ENCODE measurements around the gene AAMDC. TPM values are rescaled to one million over a fixed set of nuclear protein-coding genes. Genes with fewer than 3 reads are reported as not detected.

AAMDC gene
- total and polyA plus RNA-seq, 2 of the 13 experiments (the other 11 are each of a cell fraction or from before 2014, with no cell fraction given) = 18.1 to 35.6 TPM

- TF ChIP-seq, protein P1, sequence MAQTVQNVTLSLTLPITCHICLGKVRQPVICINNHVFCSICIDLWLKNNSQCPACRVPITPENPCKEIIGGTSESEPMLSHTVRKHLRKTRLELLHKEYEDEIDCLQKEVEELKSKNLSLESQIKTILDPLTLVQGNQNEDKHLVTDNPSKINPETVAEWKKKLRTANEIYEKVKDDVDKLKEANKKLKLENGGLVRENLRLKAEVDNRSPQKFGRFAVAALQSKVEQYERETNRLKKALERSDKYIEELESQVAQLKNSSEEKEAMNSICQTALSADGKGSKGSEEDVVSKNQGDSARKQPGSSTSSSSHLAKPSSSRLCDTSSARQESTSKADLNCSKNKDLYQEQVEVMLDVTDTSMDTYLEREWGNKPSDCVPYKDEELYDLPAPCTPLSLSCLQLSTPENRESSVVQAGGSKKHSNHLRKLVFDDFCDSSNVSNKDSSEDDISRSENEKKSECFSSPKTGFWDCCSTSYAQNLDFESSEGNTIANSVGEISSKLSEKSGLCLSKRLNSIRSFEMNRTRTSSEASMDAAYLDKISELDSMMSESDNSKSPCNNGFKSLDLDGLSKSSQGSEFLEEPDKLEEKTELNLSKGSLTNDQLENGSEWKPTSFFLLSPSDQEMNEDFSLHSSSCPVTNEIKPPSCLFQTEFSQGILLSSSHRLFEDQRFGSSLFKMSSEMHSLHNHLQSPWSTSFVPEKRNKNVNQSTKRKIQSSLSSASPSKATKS (CRISPR knock-in tag; IDR thresholded peaks at IDR 0.05) = no peak
- no peak for TF ChIP-seq ZNF691 (CRISPR knock-in tag; IDR thresholded peaks at IDR 0.05; ENCODE audit: borderline replicate concordance, low read depth)
- TF ChIP-seq EP300 (IDR thresholded peaks at IDR 0.05; ENCODE audit: low read depth in 2 of 2, low read length in 2 of 2) = 0 out of 4 replicates have a peak, but pooled peaks of 1 of the 2 experiments have one; percentile 3
- no peak for TF ChIP-seq EP300 (CRISPR knock-in tag; IDR thresholded peaks at IDR 0.05; ENCODE audit: borderline replicate concordance)
- no peak for TF ChIP-seq ZEB1 (IDR thresholded peaks at IDR 0.05; ENCODE audit: insufficient replicate concordance, low read depth)
- TF ChIP-seq SP1 (IDR thresholded peaks at IDR 0.05) = no peak
- TF ChIP-seq SP1 (CRISPR knock-in tag; IDR thresholded peaks at IDR 0.05) = peak; percentile 88
- no peak for TF ChIP-seq TIGD3 (CRISPR knock-in tag; IDR thresholded peaks at IDR 0.05; ENCODE audit: borderline replicate concordance)
- TF ChIP-seq PAX8 (CRISPR knock-in tag; IDR thresholded peaks at IDR 0.05; ENCODE audit: borderline replicate concordance) = no peak
- TF ChIP-seq TFDP2 (CRISPR knock-in tag; IDR thresholded peaks at IDR 0.05) = peak; percentile 67
- 0 out of 2 replicates have a peak, but pooled peaks have one; percentile 30 for TF ChIP-seq KDM1A (CRISPR knock-in tag; IDR thresholded peaks at IDR 0.05)
- TF ChIP-seq, protein P2, sequence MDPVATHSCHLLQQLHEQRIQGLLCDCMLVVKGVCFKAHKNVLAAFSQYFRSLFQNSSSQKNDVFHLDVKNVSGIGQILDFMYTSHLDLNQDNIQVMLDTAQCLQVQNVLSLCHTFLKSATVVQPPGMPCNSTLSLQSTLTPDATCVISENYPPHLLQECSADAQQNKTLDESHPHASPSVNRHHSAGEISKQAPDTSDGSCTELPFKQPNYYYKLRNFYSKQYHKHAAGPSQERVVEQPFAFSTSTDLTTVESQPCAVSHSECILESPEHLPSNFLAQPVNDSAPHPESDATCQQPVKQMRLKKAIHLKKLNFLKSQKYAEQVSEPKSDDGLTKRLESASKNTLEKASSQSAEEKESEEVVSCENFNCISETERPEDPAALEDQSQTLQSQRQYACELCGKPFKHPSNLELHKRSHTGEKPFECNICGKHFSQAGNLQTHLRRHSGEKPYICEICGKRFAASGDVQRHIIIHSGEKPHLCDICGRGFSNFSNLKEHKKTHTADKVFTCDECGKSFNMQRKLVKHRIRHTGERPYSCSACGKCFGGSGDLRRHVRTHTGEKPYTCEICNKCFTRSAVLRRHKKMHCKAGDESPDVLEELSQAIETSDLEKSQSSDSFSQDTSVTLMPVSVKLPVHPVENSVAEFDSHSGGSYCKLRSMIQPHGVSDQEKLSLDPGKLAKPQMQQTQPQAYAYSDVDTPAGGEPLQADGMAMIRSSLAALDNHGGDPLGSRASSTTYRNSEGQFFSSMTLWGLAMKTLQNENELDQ (CRISPR knock-in tag; IDR thresholded peaks at IDR 0.05; ENCODE audit: borderline replicate concordance) = no peak
- TF ChIP-seq RFXANK (CRISPR knock-in tag; IDR thresholded peaks at IDR 0.05) = no peak
- no peak for TF ChIP-seq TERF1 (CRISPR knock-in tag; IDR thresholded peaks at IDR 0.05)
- TF ChIP-seq ZNF546 (CRISPR knock-in tag; conservative IDR thresholded peaks at IDR 0.05) = no peak
- TF ChIP-seq HNRNPK (IDR thresholded peaks at IDR 0.05; ENCODE audit: low read depth, low read length, poor library complexity, severe bottlenecking) = no peak
- TF ChIP-seq SRSF9 (IDR thresholded peaks at IDR 0.05; ENCODE audit: borderline replicate concordance, insufficient read depth, low read depth, low read length, poor library complexity, severe bottlenecking) = no peak
- no peak for TF ChIP-seq ZBTB21 (CRISPR knock-in tag; IDR thresholded peaks at IDR 0.05)
- TF ChIP-seq ZNF253 (CRISPR knock-in tag; IDR thresholded peaks at IDR 0.05; ENCODE audit: borderline replicate concordance) = no peak
These were observed at the start of gene AAMDC, which contains the start of gene RSF1 (continued) for GRCh38 chr11:77820565-77821348.
